MG63 (cell line): ENCODE results near the gene MDM1. TPM values are rescaled to one million over a fixed set of nuclear protein-coding genes. Genes with fewer than 3 reads are reported as not detected.

Experiments used
- DNase-seq: peaks from one replicate; pipeline ENCODE4 v3.0.0-alpha.2; 2020
- H3K27me3 ChIP-seq: fragments of 250-450 bp; sonication (Bioruptor Pico); 2 replicates; pipeline ENCODE4 v1.5.1; 2020; ENCODE audit warnings: mild to moderate bottlenecking, moderate library complexity
- H3K36me3 ChIP-seq: fragments of 250-450 bp; sonication (Bioruptor Pico); 2 replicates; pipeline ENCODE4 v1.5.1; 2020; ENCODE audit warnings: mild to moderate bottlenecking, moderate library complexity
- H3K4me3 ChIP-seq: fragments of 250-450 bp; sonication (Bioruptor Pico); 2 replicates; pipeline ENCODE4 v1.5.1; 2020; ENCODE audit warnings: mild to moderate bottlenecking, moderate library complexity
- H3K9me3 ChIP-seq: fragments of 250-450 bp; sonication (Bioruptor Pico); 2 replicates; pipeline ENCODE4 v1.5.1; 2020; ENCODE audit warnings: mild to moderate bottlenecking, moderate library complexity
- total RNA-seq: library from RNA; depleted of rRNA; stranded (reverse); fragments of >200 nt; shearing (Covaris generic); gene quantifications from 2 replicates; pipeline ENCODE4 v1.2.3, GENCODE V29; 2014; ENCODE audit warnings: low replicate concordance; rRNA removed

Gene MDM1
- 8.0 and 12.6 TPM in 2 replicates for total RNA-seq

DNA sequence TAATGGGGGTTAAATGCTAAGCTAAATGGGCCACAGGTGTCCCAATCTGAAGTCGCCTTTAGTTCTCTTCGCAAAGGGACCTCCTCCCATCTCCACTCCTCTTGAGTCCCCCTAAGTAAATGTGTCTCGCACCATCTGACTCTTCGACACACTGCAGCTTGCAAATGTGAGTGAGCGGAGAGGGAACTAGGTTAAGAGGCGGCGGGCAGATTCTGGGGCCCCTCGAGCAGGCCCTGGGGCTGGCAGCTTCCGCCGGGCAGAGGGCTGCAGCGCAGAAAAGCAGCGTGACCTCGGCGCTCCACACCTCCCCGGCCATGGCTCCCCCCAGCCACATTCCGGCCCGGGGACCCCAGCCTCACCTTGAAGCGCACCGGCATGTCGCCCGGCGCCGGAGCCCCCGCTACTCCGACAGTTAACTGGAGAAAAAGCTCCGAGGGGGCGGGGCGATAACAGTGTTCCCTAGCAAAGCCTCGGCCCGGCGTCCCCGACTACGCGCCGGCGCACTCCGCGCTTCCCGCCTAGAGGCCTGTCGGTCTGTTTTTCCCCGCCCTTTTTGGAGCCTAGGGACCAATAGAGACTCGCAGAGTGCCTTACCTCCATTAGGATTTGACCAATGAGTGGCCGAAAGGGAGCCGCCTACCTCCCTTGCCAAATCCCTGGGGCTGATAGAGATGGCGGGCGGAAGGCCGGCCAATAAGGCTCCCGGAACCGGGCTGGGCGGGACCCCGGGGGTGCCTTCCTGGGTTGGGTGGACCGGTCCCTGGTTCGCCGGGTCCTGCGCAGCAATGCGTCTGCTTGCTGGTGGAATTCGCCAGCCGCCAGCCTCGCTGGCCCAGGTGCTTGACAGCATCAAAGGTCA is at the start of gene MDM1:
Gene MDM1 (minus strand): TSS at position 494 of the 859 bp plus-strand sequence. CDS start 117 bp downstream, at position 377.
- no peaks in the 10 kb centered on the region for H3K9me3 ChIP-seq
- DNase-seq = peak; percentile 97
- no peaks in the 10 kb centered on the region for H3K27me3 ChIP-seq
- peaks cover 3% of the 10 kb centered on the region; the same call in 1 of the 2 replicates for H3K36me3 ChIP-seq
- H3K4me3 ChIP-seq = peak within 1 kb of the TSS; percentile 78

GRCh38 chr12:68381476-68382219 is 49.5 kb upstream of the MDM1 start:
- Histone ChIP-seq H3K27me3 (no peaks in the 10 kb centered on the region; the same call in 1 of the 2 replicates), H3K9me3 (no peaks in the 10 kb centered on the region), H3K36me3 (no peaks in the 10 kb centered on the region), H3K4me3 (no peak overlapping the region)
- no peak for DNase-seq

- Histone ChIP-seq H3K36me3 (no peaks in the 10 kb centered on the region), H3K9me3 (no peaks in the 10 kb centered on the region), H3K27me3 (no peaks in the 10 kb centered on the region), H3K4me3 (no peak overlapping the region)
- DNase-seq = no peak
Measured at GRCh38 chr12:68378872-68379606, 46.9 kb upstream of the MDM1 start.

- DNase-seq = no peak
- Histone ChIP-seq H3K27me3 (no peaks in the 10 kb centered on the region), H3K9me3 (no peaks in the 10 kb centered on the region)
Measured at GRCh38 chr12:68377881-68378280, 45.7 kb upstream of the MDM1 start.

DNA sequence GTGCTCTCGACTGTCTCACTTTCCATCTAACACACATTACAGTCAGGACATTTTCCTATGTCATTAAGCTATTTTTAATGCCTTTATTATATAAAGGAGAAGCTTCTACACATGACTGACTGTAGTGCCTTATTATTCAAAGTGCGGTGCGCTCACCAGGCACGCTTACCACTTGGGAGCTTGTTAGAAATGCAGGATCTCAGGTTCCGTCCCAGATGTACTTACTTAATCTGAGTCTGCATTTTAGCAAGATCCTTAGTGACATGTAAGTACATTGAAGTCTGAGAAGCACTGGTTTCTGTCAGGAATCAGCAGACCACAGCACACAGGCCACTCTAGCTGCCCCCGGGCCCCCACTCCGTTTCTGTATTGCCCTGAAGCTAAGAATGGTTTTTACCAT is 44.7 kb upstream of the MDM1 start:
- Histone ChIP-seq H3K9me3 (no peaks in the 10 kb centered on the region), H3K4me3 (no peak overlapping the region), H3K36me3 (no peaks in the 10 kb centered on the region), H3K27me3 (no peaks in the 10 kb centered on the region)
- DNase-seq = no peak

More at GRCh38 chr12:68377881-68378280, 45.7 kb upstream of the MDM1 start:
- Histone ChIP-seq H3K4me3 (no peak overlapping the region), H3K36me3 (no peaks in the 10 kb centered on the region)

DNA sequence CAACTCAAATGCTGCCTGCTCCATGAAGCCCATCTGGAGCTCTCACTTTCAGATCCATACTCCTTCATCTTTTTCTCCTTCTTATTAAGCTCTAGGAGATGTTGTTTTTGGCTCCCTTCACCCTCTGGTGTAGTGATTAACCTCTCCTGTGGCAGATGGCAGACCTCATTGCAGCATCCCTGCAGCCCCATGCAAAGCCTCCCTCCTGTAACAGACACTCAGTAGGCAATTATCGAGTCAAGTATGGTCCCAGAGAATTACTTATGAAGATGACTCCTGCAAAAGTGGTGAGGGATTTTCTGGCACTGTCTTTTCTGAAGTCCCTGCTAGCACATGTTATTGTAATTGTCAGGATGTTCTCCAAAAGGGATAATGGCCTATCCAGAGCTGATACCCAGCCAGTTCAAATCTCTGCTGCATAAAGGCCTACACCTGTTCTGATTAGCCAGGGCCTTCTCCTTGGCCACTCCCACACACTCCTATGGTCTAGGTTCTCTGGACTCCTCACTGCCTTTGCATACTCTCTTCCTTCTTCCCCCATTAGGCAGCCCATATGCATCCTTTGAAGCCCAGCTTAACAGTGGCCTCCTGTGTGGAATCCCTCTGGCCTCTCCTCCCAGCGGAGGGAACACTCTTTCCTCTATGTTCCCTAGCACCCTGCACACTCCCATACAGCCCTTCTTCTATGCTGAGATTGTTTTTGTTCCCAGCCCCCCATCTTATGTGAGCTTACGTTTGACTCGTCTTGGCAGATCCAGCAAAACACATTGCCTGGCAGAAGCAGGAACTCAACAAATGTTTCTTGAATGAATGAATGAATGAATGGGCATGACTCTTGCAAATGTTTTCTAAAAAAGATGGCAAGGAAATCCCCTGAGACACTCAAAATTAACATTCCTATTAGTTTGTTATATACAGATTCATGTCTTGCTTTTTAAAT is 43.9 kb upstream of the MDM1 start:
- Histone ChIP-seq H3K27me3 (no peaks in the 10 kb centered on the region), H3K9me3 (no peaks in the 10 kb centered on the region), H3K36me3 (no peaks in the 10 kb centered on the region), H3K4me3 (no peak overlapping the region)
- DNase-seq = no peak

DNA sequence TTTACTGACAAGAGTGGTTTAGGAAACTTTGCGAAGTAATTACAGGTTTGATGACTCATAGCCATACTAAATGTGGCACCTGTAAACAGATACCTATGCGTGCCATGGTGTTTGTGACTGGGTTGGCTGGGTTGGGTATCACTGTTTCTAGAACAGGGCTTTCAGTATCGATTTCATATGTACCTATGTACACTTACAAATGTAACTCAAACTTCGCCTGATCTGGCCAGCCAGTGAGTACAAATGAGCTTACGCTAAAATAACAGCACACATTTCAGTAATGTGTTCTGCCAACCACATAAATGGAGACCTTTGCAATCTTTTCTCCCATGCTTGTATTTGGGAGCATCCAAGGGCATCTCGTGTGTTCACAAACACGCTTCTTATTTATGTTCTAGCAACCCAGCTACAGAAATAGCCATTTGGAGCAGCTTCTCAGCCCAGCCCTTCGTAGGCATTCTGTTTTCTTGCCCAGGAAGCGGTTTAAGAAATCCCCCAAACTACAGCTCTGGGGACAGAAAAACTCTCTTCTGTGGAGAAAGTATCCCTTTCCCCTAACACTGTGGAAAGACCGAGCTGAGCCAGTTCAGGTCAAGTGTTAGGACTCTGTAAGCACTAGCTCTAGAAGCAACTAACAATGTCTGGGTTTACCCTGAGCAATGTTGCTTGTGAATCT is 42.3 kb upstream of the MDM1 start:
- no peaks in the 10 kb centered on the region for H3K36me3 ChIP-seq
- H3K27me3 ChIP-seq = no peaks in the 10 kb centered on the region
- no peak overlapping the region for H3K4me3 ChIP-seq
- H3K9me3 ChIP-seq = no peaks in the 10 kb centered on the region
- DNase-seq = no peak

GRCh38 chr12:68370667-68371066 is 38.5 kb upstream of the MDM1 start:
- Histone ChIP-seq H3K36me3 (no peaks in the 10 kb centered on the region), H3K9me3 (no peaks in the 10 kb centered on the region)

GRCh38 chr12:68370006-68370590 is 37.9 kb upstream of the MDM1 start:
- no peaks in the 10 kb centered on the region for H3K27me3 ChIP-seq
- no peak for DNase-seq
- H3K9me3 ChIP-seq = no peaks in the 10 kb centered on the region
- no peaks in the 10 kb centered on the region for H3K36me3 ChIP-seq
- H3K4me3 ChIP-seq = no peak overlapping the region

More at GRCh38 chr12:68370667-68371066, 38.5 kb upstream of the MDM1 start:
- Histone ChIP-seq H3K27me3 (no peaks in the 10 kb centered on the region), H3K4me3 (no peak overlapping the region)
- DNase-seq = no peak

- no peak overlapping the region for H3K4me3 ChIP-seq
- DNase-seq = no peak
- no peaks in the 10 kb centered on the region for H3K27me3 ChIP-seq
- no peaks in the 10 kb centered on the region for H3K36me3 ChIP-seq
- H3K9me3 ChIP-seq = no peaks in the 10 kb centered on the region
Measured at GRCh38 chr12:68368327-68368726, 36.2 kb upstream of the MDM1 start.

DNA sequence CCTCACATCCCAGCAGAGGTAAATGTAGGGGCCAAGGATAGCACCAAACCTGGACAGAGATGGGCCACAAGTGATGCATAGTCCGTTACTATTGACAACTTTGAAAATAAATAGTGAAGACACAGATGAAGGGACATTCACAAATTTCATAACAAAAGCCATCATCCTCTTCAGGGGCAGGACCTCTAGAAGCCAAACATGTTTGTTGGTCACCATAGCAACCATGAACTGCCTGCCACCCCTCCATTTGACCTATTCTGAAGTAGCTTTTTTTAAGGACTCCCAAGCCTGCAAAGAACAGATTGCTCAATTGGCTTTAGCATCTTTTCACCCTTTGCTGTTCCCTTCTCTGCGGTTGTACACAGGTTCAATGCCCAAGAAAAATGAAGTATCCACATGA is 35.7 kb upstream of the MDM1 start:
- no peak overlapping the region for H3K4me3 ChIP-seq
- DNase-seq = no peak
- no peaks in the 10 kb centered on the region for H3K9me3 ChIP-seq
- no peaks in the 10 kb centered on the region for H3K27me3 ChIP-seq
- no peaks in the 10 kb centered on the region for H3K36me3 ChIP-seq

GRCh38 chr12:68367116-68367515 is 35.0 kb upstream of the MDM1 start:
- H3K9me3 ChIP-seq = no peaks in the 10 kb centered on the region
- no peaks in the 10 kb centered on the region for H3K36me3 ChIP-seq
- H3K4me3 ChIP-seq = no peak overlapping the region
- H3K27me3 ChIP-seq = no peaks in the 10 kb centered on the region
- DNase-seq = no peak

- H3K36me3 ChIP-seq = no peaks in the 10 kb centered on the region
- no peaks in the 10 kb centered on the region for H3K27me3 ChIP-seq
- no peaks in the 10 kb centered on the region for H3K9me3 ChIP-seq
- H3K4me3 ChIP-seq = peak overlapping the region; percentile 31
- DNase-seq = peak; percentile 95
Measured at GRCh38 chr12:68364893-68365725, 32.9 kb upstream of the MDM1 start.

DNA sequence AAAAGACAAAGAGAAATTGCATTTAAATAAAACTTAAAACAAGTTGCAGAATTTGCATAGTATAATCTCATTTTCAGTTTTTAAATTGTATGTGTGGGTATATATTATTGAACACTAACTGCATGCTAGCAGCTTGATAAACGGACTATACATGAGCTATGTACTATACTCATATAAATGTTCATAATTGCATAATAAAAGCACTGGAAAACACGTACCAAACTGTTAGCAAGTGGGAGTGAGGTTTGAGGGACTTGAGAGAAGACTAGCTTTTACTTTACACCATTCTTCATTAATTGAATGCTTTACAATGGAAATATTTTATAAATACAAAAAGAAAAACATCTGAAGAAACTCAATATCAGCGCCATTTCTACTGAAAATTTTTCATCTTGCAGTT is 32.2 kb upstream of the MDM1 start:
- no peaks in the 10 kb centered on the region for H3K36me3 ChIP-seq
- H3K9me3 ChIP-seq = no peaks in the 10 kb centered on the region
- DNase-seq = no peak
- H3K4me3 ChIP-seq = no peak overlapping the region
- no peaks in the 10 kb centered on the region for H3K27me3 ChIP-seq
